OCI-LY1 (cell line): ENCODE measurements around the gene HECTD1.
"Not testable (repeated sequence)": the region's sequence is repeated elsewhere in the genome, so short reads cannot be mapped to it uniquely, and the experiment has no call there.

Source experiments
- EZH2 ChIP-seq: fragments of 200-600 bp; sonication (generic), shearing (Covaris generic); IDR thresholded peaks from 2 replicates; pipeline ENCODE4 v1.8.0; 2017; ENCODE audit warnings: borderline replicate concordance, mixed run types, mild to moderate bottlenecking, antibody characterized with exemption, low read length, moderate library complexity, mixed read lengths
- TF ChIP-seq, protein P1 (sequence below): fragments of 200-600 bp; sonication (generic), shearing (Covaris generic); IDR thresholded peaks from 2 replicates; pipeline ENCODE4 v1.5.1; 2017; ENCODE audit warnings: mild to moderate bottlenecking, antibody characterized with exemption, low read length, moderate library complexity, mixed read lengths

DNA sequence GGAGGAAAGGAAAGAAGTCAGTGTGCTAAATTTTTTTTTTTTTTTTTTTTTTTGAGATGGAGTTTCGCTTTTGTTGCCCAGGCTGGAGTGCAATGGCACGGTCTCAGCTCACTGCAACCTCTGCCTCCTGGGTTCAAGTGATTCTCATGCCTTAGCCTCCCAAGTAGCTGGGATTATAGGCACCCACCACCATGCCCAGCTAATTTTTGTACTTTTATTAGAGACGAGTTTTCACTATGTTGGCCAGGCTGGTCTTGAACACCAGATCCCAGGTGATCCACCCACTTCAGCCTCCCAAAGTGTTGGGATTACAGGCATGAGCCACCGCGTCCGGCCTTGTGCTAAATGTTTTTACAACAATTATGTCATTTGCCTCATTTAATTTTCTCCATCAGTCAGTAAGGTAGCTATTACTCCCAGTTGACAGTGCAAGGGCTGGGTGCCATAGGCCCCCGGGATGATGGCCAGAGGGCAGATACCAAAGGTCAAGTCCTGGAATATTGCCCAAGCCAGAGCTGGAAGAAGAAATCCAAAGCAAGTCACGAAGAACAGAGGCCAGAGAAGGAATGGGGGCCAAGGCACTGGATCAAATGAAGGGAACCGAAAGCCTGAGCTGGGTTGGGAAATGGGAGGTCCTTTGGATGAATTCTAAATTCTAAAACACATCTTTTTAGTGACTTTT is 154.5 kb downstream of the HECTD1 start:
- TF ChIP-seq, protein P1, sequence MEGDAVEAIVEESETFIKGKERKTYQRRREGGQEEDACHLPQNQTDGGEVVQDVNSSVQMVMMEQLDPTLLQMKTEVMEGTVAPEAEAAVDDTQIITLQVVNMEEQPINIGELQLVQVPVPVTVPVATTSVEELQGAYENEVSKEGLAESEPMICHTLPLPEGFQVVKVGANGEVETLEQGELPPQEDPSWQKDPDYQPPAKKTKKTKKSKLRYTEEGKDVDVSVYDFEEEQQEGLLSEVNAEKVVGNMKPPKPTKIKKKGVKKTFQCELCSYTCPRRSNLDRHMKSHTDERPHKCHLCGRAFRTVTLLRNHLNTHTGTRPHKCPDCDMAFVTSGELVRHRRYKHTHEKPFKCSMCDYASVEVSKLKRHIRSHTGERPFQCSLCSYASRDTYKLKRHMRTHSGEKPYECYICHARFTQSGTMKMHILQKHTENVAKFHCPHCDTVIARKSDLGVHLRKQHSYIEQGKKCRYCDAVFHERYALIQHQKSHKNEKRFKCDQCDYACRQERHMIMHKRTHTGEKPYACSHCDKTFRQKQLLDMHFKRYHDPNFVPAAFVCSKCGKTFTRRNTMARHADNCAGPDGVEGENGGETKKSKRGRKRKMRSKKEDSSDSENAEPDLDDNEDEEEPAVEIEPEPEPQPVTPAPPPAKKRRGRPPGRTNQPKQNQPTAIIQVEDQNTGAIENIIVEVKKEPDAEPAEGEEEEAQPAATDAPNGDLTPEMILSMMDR: not testable (repeated sequence)
- TF ChIP-seq EZH2: not testable (repeated sequence)
